ENCODE results near the gene SNUPN.

GRCh38 chr15:75637245-75638009 lies 11.9 kb upstream of the SNUPN start:
- TF ChIP-seq CTCF (IDR thresholded peaks at IDR 0.05): no peak
- TF ChIP-seq EP300 (IDR thresholded peaks at IDR 0.05): no peak

All from tibial nerve (tissue), 4 donors.